Lower leg skin (tissue), 4 donors: ENCODE measurements around the gene SOX6. TPM values are rescaled to one million over a fixed set of nuclear protein-coding genes. Genes with fewer than 3 reads are reported as not detected.
A peak's percentile ranks its signal among the peaks of the same experiment; 100 is the strongest.

Experiments
- DNase-seq, 2 donors: peaks; one replicate each; pipeline ENCODE4 v3.0.0-alpha.2; 2019; ENCODE audit warnings: low spot score in 2 of 2
- H3K4me3 ChIP-seq: fragments of 200-600 bp; sonication (generic); 2 replicates; pipeline ENCODE4 v1.5.1; 2017; ENCODE audit warnings: mild to moderate bottlenecking, low read depth; ENCODE audit not compliant: poor library complexity, severe bottlenecking
- POLR2A ChIP-seq, 2 donors: fragments of 450-650 bp; IDR thresholded peaks; one replicate each; pipeline ENCODE4 v1.6.1; 2016 to 2017; ENCODE audit warnings: antibody characterized with exemption in 2 of 2, mild to moderate bottlenecking in 1 of 2, moderate library complexity in 1 of 2
- WGBS, 2 donors: methylation state at CpG; one replicate each; pipeline ENCODE4 v1.1.5; 2018; 5-methylcytosine and 5-hydroxymethylcytosine counted together
- intact Hi-C: fragments of 100-400 bp; cut with DNase I; formaldehyde crosslinking; loops from one replicate; pipeline ENCODE4 v1.15.0; 2023; ENCODE audit warnings: low total_unique reads
- total RNA-seq, 4 donors: library from RNA; depleted of rRNA; stranded (reverse); fragments of >200 nt; gene quantifications; one replicate each; pipeline ENCODE4 v1.1.0, GENCODE V29; 2016
- TF ChIP-seq, protein P1 (sequence below), 3 donors: fragments of 450-650 bp; IDR thresholded peaks; one replicate each; pipeline ENCODE4 v1.5.1; 2016; ENCODE audit warnings: antibody characterized with exemption in 3 of 3, mild to moderate bottlenecking in 3 of 3, moderate library complexity in 2 of 3

Gene SOX6
- total RNA-seq, 4 donors from 2014 or later = 11.2 to 31.8 (median 11.6) TPM

DNA sequence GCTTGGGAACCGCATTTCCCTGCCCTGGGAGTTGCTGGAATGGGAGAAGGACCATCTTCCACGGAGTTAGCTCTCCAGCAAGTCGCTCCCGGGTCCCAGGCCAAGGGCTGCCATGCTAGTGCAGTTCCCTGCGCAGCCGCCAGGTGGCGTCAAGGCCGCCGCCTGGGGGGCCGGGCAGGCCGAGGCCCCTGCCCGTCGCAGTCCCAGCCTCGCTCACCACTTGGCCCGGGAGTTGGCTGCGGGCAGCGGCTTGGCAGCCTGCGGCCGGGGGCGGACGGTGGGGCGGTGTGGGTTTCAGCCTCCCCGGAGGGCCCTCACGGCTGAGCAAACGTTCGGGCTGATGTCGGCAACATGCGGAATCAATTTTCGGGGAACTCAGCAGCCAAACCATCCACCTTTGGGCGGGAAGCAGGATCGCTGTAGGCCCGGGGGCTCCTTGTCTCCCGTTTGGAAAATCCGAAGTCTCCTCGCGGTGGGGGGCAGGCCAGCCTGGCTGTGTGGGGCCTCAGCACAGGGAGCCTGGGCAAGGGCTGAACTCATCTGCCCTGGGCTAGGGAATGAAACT lies 415.1 kb downstream of the SOX6 start:
- intact Hi-C loops = no loop called here
- whole genome bisulfite sequencing, 2 donors = 55 to 64% methylated on average over 14 to 18 of the region's 36 CpGs
- peak in 1 of 2 donors; percentile 72 for DNase-seq
- H3K4me3 ChIP-seq = no peak overlapping the region
- TF ChIP-seq POLR2A (IDR thresholded peaks at IDR 0.05) = no peak
- TF ChIP-seq, protein P1, sequence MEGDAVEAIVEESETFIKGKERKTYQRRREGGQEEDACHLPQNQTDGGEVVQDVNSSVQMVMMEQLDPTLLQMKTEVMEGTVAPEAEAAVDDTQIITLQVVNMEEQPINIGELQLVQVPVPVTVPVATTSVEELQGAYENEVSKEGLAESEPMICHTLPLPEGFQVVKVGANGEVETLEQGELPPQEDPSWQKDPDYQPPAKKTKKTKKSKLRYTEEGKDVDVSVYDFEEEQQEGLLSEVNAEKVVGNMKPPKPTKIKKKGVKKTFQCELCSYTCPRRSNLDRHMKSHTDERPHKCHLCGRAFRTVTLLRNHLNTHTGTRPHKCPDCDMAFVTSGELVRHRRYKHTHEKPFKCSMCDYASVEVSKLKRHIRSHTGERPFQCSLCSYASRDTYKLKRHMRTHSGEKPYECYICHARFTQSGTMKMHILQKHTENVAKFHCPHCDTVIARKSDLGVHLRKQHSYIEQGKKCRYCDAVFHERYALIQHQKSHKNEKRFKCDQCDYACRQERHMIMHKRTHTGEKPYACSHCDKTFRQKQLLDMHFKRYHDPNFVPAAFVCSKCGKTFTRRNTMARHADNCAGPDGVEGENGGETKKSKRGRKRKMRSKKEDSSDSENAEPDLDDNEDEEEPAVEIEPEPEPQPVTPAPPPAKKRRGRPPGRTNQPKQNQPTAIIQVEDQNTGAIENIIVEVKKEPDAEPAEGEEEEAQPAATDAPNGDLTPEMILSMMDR (IDR thresholded peaks at IDR 0.05) = no peak

DNA sequence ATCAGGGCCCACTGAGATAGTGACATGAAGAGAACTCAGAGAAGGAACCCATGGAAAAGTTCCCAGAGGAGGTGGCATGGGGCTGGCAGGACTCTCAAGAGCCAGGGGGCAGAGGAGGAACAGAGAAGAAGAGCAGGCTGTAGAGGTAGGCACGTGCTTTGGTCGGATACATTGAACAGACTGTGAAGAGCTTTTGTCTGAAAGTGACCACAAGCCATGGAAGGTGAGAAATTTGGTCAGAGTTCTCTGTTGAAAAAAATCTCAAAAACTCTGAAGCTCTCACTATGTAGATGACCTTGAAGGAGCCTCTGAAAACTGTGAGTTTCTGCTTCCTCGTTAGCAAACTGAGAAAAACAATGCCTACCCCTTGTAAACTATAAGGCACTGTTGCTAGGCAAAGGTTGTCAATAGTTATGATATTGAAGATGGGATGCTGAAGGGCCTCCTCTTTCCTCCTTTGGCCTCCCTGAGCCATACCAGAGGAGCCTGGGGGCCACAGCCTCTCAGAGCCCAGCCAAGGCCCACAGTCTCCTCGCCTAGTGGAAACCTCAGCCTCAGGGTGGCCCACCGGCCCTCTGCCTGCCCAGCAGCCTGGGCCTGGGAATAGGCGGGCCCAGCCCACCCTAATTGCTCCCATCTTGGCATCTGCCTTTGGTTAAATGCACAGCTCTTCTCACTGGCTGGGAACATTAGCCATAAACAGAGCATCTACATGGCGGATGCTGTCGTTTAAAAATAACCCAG lies 415.7 kb downstream of the SOX6 start:
- intact Hi-C loops = no loop called here
- TF ChIP-seq, protein P1 (IDR thresholded peaks at IDR 0.05) = no peak
- no peak for TF ChIP-seq POLR2A (IDR thresholded peaks at IDR 0.05)
- no peak overlapping the region for H3K4me3 ChIP-seq
- DNase-seq = peak in 1 of 2 donors; percentile 45
- 82 to 87% methylated on average over 8 of the region's 8 CpGs for WGBS, 2 donors

DNA sequence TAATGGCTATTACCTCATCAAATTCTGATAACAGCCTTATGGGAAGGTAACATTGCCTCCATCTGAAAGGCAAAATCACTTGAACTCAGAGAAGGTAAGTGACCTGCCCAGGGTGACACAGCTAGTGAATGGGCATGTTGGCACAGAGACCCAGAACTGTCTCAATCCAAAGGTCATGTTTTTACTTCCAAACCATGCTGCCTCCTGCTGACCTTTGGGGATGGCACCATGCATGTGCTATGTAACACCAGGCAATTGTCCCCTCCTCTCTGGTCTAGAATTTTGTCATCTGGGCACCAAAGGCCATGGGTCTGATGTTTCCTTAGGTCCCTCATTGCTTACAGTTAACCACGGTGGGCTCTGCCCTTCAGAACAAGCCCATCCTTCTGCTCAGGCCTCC lies 417.4 kb downstream of the SOX6 start:
- H3K4me3 ChIP-seq = no peak overlapping the region
- intact Hi-C loops = no loop called here
- WGBS, 2 donors = 94 to 100% methylated on average over 1 of the region's 1 CpG
- peak in 1 of 2 donors; percentile 6 for DNase-seq
- TF ChIP-seq POLR2A (IDR thresholded peaks at IDR 0.05) = no peak
- TF ChIP-seq, protein P1 (IDR thresholded peaks at IDR 0.05) = no peak

DNA sequence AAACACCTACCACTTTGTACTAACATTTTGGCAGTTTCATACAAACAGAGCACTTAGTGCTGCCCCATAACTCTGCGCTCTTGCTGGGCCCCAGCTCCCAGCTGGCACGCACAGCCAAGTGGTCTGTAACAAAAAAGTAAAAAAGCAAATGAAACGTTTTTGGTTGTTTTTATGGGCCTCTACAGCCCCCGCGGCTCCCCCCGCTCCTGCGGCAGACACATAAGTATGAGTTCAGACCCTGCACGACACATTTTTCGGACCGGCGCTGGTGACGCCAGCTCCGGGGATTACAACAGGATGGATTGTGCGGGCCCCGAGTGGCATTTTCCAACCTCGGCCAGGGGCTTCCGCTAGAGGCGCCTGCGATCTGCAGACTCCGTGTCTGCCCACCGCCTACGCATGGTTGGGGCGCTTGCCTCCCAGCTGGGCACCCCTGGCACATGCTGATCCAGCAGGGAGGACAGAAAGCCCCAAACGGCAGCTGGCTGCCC lies 418.2 kb downstream of the SOX6 start:
- intact Hi-C loops = no loop called here
- peak in 1 of 2 donors; percentile 79 for DNase-seq
- H3K4me3 ChIP-seq = no peak overlapping the region
- TF ChIP-seq, protein P1 (IDR thresholded peaks at IDR 0.05) = no peak
- TF ChIP-seq POLR2A (IDR thresholded peaks at IDR 0.05) = no peak
- 92 to 95% methylated on average over 17 to 23 of the region's 24 CpGs for WGBS, 2 donors

DNA sequence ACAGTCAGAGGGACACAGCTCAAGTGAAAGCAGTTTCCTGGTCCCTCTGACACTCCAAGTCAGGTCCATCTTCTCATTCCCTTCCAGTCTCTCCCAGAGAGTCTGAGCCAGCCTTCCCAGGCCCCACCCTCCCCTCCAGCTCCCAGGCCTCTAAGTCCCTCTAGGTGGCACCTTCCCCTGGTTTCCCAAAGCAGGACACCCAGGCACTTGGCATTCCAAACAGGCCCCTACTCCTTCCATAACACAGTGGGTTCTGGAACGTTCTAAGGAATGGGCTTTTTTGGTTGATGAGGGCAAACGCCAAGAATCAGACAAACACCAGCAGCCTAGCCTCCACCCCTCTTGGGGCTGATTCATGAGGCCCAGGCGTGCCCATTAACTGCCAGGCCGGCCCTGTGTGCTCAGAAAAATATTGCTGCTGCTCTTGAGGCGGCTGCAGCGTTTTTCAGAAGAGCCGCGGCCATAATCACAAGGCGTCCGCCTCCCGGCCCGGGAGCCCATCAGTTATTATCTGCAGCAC lies 418.7 kb downstream of the SOX6 start:
- TF ChIP-seq POLR2A (IDR thresholded peaks at IDR 0.05) = no peak
- TF ChIP-seq, protein P1 (IDR thresholded peaks at IDR 0.05) = no peak
- intact Hi-C loops = no loop called here
- no peak overlapping the region for H3K4me3 ChIP-seq
- WGBS, 2 donors = 91 to 94% methylated on average over 12 of the region's 12 CpGs
- peak in 1 of 2 donors; percentile 42 for DNase-seq
